NCI-H2171 (cell line): ENCODE data around the gene PRR15L.
"Not testable (repeated sequence)": the region's sequence is repeated elsewhere in the genome, so short reads cannot be mapped to it uniquely, and the experiment has no call there.

Source experiments
- DNase-seq: peaks from one replicate; lab custom pipeline; 2025; lab: John Stamatoyannopoulos, UW

Gene PRR15L

GRCh38 chr17:47935468-47935867 lies 22.2 kb downstream of the PRR15L start:
- not testable (repeated sequence) for DNase-seq

GRCh38 chr17:47934856-47935255 lies 22.8 kb downstream of the PRR15L start:
- peak; percentile 21 for DNase-seq

GRCh38 chr17:47931848-47932247 lies 25.8 kb downstream of the PRR15L start:
- DNase-seq: no peak

GRCh38 chr17:47929218-47930000 lies 28.3 kb downstream of the PRR15L start:
- no peak for DNase-seq

- DNase-seq: no peak
Observed at GRCh38 chr17:47928415-47928814, 29.3 kb downstream of the PRR15L start.

GRCh38 chr17:47927821-47928400 lies 29.8 kb downstream of the PRR15L start:
- no peak for DNase-seq

- DNase-seq: no peak
Observed at GRCh38 chr17:47925678-47925988, 32.0 kb downstream of the PRR15L start.

GRCh38 chr17:47924785-47925677 lies 32.7 kb downstream of the PRR15L start:
- DNase-seq: no peak

GRCh38 chr17:47919889-47920288 lies 37.8 kb downstream of the PRR15L start:
- DNase-seq: not testable (repeated sequence)

- no peak for DNase-seq
Observed at GRCh38 chr17:47918991-47919390, 38.7 kb downstream of the PRR15L start.

GRCh38 chr17:47918006-47918405 lies 39.7 kb downstream of the PRR15L start:
- no peak for DNase-seq

GRCh38 chr17:47917581-47917980 lies 40.1 kb downstream of the PRR15L start:
- DNase-seq: no peak

- DNase-seq: no peak
Observed at GRCh38 chr17:47916489-47917208, 41.0 kb downstream of the PRR15L start.

GRCh38 chr17:47915776-47916398 lies 41.8 kb downstream of the PRR15L start:
- no peak for DNase-seq

- no peak for DNase-seq
Observed at GRCh38 chr17:47914306-47914948, 43.3 kb downstream of the PRR15L start.

GRCh38 chr17:47913050-47913449 lies 44.6 kb downstream of the PRR15L start:
- DNase-seq: no peak

- no peak for DNase-seq
Observed at GRCh38 chr17:47907932-47908562, 49.6 kb downstream of the PRR15L start.

- no peak for DNase-seq
Observed at GRCh38 chr17:47906443-47906842, 51.2 kb downstream of the PRR15L start.

GRCh38 chr17:47905221-47905733 lies 52.4 kb downstream of the PRR15L start:
- DNase-seq: no peak

- DNase-seq: no peak
Observed at GRCh38 chr17:47902039-47902744, 55.5 kb downstream of the PRR15L start.
